IPS-NIHi7 (cell line): ENCODE results near the gene OCA2.
A peak's percentile ranks its signal among the peaks of the same experiment; 100 is the strongest.

Experiments
- DNase-seq: peaks from one replicate; pipeline ENCODE4 v3.0.0; 2012; ENCODE audit warnings: mixed read lengths; ENCODE audit errors: extremely low spot score

The OCA2 gene

GRCh38 chr15:28104326-28104725 is 5.2 kb upstream of the OCA2 start:
- no peak for DNase-seq

- DNase-seq, result no peak
Observed at GRCh38 chr15:28103831-28104230, 4.7 kb upstream of the OCA2 start.

GRCh38 chr15:28101983-28102441 is 2.9 kb upstream of the OCA2 start:
- no peak for DNase-seq

GRCh38 chr15:28101201-28101600 is 2.1 kb upstream of the OCA2 start:
- no peak for DNase-seq

- no peak for DNase-seq
Observed at GRCh38 chr15:28100516-28101195, 1.5 kb upstream of the OCA2 start.

- no peak for DNase-seq
Observed at GRCh38 chr15:28099555-28100140, 533 bp upstream of the OCA2 start.

GRCh38 chr15:28098360-28098765 is 752 bp downstream of the OCA2 start:
- no peak for DNase-seq

- no peak for DNase-seq
Observed at GRCh38 chr15:28097656-28098359, 1.3 kb downstream of the OCA2 start.

- DNase-seq, result peak; percentile 18
Observed at GRCh38 chr15:28096670-28097431, 2.3 kb downstream of the OCA2 start.

GRCh38 chr15:28096411-28096669 is 2.8 kb downstream of the OCA2 start:
- DNase-seq, result no peak

GRCh38 chr15:28094732-28095521 is 4.2 kb downstream of the OCA2 start:
- peak; percentile 44 for DNase-seq

GRCh38 chr15:28093752-28094535 is 5.2 kb downstream of the OCA2 start:
- peak; percentile 22 for DNase-seq

GRCh38 chr15:28091313-28091712 is 7.8 kb downstream of the OCA2 start:
- DNase-seq, result no peak

GRCh38 chr15:28086175-28086703 is 12.9 kb downstream of the OCA2 start:
- peak; percentile 81 for DNase-seq

GRCh38 chr15:28085489-28086174 is 13.5 kb downstream of the OCA2 start:
- DNase-seq, result no peak

GRCh38 chr15:28084547-28084946 is 14.6 kb downstream of the OCA2 start:
- no peak for DNase-seq

- DNase-seq, result no peak
Observed at GRCh38 chr15:28082891-28083684, 16.0 kb downstream of the OCA2 start.

- DNase-seq, result no peak
Observed at GRCh38 chr15:28081594-28081993, 17.5 kb downstream of the OCA2 start.

- peak; percentile 35 for DNase-seq
Observed at GRCh38 chr15:28080386-28080785, 18.7 kb downstream of the OCA2 start.
